Loucy (cell line): ENCODE results near the gene SCO2.

ENCODE experiments used
- EZH2phosphoT487 ChIP-seq: fragments of 200-600 bp; IDR thresholded peaks from 2 replicates; pipeline ENCODE4 v1.6.1; 2018; ENCODE audit warnings: antibody characterized with exemption, mild to moderate bottlenecking, moderate library complexity, borderline replicate concordance
- TF ChIP-seq, protein P1 (sequence below): fragments of 200-600 bp; sonication (generic); conservative IDR thresholded peaks from 2 replicates; pipeline ENCODE4 v1.5.1; 2014; ENCODE audit warnings: mild to moderate bottlenecking, antibody characterized with exemption, low read length

DNA sequence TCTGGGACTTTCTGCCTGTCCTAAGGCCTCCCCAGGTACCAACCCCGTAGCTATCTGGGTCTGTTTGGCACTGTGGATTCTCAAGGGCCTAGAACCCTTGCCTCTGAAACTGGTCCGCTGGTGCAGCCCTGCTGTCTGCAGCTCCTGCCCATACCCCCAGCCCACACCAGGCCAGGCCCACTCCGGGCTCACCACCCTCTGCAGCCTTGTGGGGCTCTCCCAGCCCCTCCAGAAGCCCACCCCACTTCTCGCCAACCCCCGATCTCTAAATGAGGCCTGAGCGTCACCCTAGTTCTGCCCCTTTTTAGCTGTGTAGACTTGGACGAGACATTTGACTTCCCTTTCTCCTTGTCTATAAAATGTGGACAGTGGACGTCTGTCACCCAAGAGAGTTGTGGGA lies 25.0 kb upstream of the SCO2 start:
- TF ChIP-seq, protein P1, sequence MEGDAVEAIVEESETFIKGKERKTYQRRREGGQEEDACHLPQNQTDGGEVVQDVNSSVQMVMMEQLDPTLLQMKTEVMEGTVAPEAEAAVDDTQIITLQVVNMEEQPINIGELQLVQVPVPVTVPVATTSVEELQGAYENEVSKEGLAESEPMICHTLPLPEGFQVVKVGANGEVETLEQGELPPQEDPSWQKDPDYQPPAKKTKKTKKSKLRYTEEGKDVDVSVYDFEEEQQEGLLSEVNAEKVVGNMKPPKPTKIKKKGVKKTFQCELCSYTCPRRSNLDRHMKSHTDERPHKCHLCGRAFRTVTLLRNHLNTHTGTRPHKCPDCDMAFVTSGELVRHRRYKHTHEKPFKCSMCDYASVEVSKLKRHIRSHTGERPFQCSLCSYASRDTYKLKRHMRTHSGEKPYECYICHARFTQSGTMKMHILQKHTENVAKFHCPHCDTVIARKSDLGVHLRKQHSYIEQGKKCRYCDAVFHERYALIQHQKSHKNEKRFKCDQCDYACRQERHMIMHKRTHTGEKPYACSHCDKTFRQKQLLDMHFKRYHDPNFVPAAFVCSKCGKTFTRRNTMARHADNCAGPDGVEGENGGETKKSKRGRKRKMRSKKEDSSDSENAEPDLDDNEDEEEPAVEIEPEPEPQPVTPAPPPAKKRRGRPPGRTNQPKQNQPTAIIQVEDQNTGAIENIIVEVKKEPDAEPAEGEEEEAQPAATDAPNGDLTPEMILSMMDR, result no peak
- no peak for TF ChIP-seq EZH2phosphoT487
